GM12891 (cell line): ENCODE results near the gene SLC9C2.
"Not testable (repeated sequence)": the region's sequence is repeated elsewhere in the genome, so short reads cannot be mapped to it uniquely, and the experiment has no call there.

Source experiments
- DNase-seq: peaks from one replicate; pipeline ENCODE4 v3.0.0; 2011; ENCODE audit warnings: low spot score; ENCODE audit not compliant: insufficient read length
- FAIRE-seq: peaks from 2 replicates; lab custom pipeline; 2011; peaks lifted over from hg19 to GRCh38; lab: Jason Lieb, UNC
- PAX5 ChIP-seq: IDR thresholded peaks from 2 replicates; pipeline ENCODE4 v1.6.1; 2011; ENCODE audit warnings: low read length, moderate library complexity, mild to moderate bottlenecking; ENCODE audit not compliant: insufficient read depth, severe bottlenecking
- POLR2A ChIP-seq: IDR thresholded peaks from 2 replicates; pipeline ENCODE4 v1.6.1; 2011; ENCODE audit warnings: low read depth, low read length, control low read depth
- POLR2AphosphoS5 ChIP-seq: IDR thresholded peaks from 2 replicates; pipeline ENCODE4 v1.6.1; 2011; ENCODE audit warnings: low read depth, low read length, control low read depth
- POU2F2 ChIP-seq: IDR thresholded peaks from 2 replicates; pipeline ENCODE4 v1.6.1; 2011; ENCODE audit warnings: low read depth, mild to moderate bottlenecking, control low read depth, low read length, moderate library complexity
- SPI1 ChIP-seq: IDR thresholded peaks from 2 replicates; pipeline ENCODE4 v1.6.1; 2011; ENCODE audit warnings: low read depth, low read length, control low read depth
- TAF1 ChIP-seq: IDR thresholded peaks from 2 replicates; pipeline ENCODE4 v1.6.1; 2011; ENCODE audit warnings: low read depth, low read length, control low read depth

SLC9C2 gene

DNA sequence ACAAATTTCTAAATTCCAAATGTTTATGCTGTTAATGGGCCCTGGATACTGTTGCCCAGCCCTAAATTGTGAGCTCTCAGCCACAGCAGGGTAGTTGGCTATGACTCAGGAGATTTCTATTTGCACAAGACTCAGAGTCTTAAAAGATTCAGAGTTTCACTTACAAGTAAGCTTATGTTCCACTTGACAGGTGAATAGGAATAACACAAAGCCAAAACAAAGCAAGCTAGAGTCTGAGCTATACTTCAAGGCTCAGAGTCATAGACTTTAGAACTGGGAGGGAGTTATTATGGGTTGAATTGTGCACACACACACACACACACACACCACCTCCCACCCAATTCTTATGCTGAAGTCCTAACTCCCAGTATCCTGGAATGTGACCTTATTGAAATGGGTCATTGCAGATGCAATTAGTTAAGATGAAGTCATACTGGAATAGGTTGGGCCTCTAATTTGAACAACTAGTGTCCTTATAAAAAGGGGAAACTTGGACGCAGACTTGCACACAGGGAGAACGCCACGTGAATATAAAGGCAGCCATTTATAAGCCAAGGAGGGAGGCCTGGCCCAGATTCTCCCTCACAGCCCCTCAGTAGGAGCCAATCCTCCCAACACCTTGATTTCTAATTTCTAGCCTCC lies 95.5 kb downstream of the SLC9C2 start:
- TF ChIP-seq POLR2AphosphoS5: no peak
- no peak for TF ChIP-seq PAX5
- TF ChIP-seq POLR2A: no peak
- TF ChIP-seq POU2F2: no peak
- TF ChIP-seq TAF1: no peak
- TF ChIP-seq SPI1: no peak
- FAIRE-seq (no peak), DNase-seq (no peak)

DNA sequence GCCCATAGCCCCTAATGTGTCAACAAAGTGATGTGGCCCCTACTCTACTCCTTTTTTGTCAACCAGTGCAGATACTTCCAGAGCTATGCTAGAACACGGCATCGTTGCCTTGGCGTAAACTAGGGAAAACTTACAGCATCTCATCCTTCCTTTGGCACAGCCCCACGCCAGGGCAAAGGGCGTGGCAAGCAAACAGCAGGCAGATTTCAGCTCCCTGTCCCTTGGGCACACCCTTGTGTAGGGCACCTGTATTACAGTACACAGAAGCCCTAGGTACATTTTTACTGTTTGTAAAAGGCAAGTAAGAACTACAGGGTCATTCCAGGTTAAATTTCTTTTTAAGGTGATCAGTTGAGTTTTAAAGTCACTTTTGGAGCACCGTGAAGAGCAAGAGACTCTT lies 96.4 kb downstream of the SLC9C2 start:
- DNase-seq (no peak), FAIRE-seq (no peak)
- TF ChIP-seq TAF1: no peak
- TF ChIP-seq POLR2AphosphoS5: no peak
- TF ChIP-seq SPI1: no peak
- TF ChIP-seq POU2F2: no peak

DNA sequence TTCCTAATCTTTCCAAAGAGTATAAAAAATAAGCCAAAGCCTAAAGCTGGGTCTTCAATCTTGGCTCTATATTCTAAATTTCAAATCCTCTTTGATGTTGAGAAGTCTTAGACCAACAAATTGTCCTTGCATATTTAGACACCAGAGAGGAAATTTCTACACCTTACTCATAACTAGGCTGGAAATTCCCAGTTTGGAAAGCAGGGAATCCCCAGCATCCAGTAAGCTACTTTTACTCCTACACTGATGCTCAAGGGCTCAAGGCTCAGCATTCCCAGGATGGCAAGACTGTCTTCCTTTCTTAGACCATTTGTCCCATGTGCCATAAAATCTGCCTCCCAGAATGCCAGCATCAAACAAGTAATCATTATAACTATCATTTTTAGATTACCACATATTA lies 97.5 kb downstream of the SLC9C2 start:
- TF ChIP-seq TAF1 (no peak), POU2F2 (no peak), POLR2A (no peak), PAX5 (no peak), SPI1 (no peak), POLR2AphosphoS5 (no peak)
- no peak for FAIRE-seq

DNA sequence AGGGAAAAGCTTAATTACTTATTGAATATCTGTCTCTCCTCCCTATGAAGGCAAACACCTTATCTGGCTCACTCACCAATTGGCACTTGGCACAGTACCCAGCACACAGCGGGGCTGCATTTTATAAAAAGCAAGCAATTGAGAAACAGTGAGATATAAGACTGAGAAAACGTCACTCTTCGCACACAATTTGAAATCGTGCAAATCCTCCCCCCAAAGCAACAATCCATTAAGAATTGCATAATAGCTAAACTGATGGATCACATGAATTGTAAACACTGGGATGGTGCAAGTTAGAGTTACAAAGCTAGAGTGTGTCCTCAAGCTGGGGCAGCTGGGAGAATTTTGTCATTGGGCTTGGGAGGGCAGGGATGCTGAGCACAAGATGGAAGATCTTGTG lies 98.6 kb downstream of the SLC9C2 start:
- DNase-seq: no peak
- no peak for FAIRE-seq
- no peak for TF ChIP-seq SPI1
- TF ChIP-seq POLR2A: no peak
- no peak for TF ChIP-seq PAX5
- TF ChIP-seq TAF1: no peak
- no peak for TF ChIP-seq POU2F2
- no peak for TF ChIP-seq POLR2AphosphoS5

More for the DNA sequence above, 97.5 kb downstream of the SLC9C2 start:
- no peak for DNase-seq

DNA sequence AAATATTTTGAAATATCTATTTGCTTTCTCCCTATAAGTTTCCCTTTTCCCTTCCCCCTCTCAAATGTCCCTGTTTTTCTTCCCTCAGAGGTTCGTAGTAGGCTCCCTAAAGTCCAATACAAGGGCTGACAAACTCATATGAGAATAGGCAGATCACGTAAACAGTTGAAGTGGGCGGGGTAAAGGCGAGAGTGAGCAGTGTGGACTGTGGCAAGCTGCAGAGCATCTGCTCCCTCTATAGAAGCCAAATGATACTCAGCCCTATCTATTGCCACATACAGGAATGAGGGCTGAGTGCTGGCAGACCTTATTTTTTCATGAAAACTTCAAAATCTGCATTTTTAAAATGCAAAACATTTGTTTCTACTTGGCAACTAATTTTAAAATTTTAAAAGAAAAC lies 99.5 kb downstream of the SLC9C2 start:
- DNase-seq: no peak
- TF ChIP-seq PAX5: no peak
- no peak for TF ChIP-seq TAF1
- TF ChIP-seq POLR2AphosphoS5: no peak
- TF ChIP-seq POU2F2: no peak
- TF ChIP-seq SPI1: no peak
- no peak for TF ChIP-seq POLR2A
- no peak for FAIRE-seq

DNA sequence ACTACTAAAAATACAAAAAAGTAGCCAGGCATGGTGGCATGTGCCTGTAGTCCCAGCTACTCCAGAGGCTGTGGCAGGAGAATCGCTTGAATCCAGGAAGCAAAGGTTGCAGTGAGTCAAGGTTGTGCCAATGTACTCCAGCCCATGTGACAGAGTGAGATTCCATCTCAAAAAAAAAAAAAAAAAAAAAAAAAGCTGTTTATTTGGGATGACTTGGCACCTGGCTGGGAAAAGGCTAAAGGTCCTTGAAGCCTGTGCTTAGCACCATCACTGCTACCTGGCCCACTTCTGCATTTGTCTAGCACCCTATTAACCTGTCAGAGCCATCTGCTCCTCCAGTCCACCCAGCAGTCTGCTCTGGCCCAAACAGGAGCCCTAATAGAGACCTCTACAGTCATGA lies 100.8 kb downstream of the SLC9C2 start:
- DNase-seq: no peak
- no peak for FAIRE-seq
- TF ChIP-seq TAF1: no peak
- no peak for TF ChIP-seq POLR2A
- TF ChIP-seq POLR2AphosphoS5: no peak
- no peak for TF ChIP-seq POU2F2
- TF ChIP-seq PAX5: no peak
- no peak for TF ChIP-seq SPI1

DNA sequence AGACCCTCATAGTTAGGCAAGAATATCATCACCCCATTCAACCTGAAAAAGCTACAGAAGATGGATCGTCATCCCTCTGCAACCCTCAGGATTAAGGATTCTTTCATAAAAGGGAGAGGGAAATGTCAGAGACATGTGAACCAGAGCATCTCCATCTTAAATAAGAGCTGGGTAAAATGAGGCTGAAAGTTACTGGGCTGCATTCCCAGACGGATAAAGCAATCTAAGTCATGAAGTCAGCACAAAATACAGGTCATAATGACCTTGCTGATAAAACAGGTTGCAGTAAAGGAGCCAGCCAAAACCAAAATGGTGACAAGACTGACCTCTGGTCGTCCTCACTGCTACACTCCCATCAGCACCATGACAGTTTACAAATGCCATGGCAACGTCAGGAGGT lies 103.1 kb downstream of the SLC9C2 start:
- TF ChIP-seq TAF1: no peak
- DNase-seq (no peak), FAIRE-seq (no peak)

DNA sequence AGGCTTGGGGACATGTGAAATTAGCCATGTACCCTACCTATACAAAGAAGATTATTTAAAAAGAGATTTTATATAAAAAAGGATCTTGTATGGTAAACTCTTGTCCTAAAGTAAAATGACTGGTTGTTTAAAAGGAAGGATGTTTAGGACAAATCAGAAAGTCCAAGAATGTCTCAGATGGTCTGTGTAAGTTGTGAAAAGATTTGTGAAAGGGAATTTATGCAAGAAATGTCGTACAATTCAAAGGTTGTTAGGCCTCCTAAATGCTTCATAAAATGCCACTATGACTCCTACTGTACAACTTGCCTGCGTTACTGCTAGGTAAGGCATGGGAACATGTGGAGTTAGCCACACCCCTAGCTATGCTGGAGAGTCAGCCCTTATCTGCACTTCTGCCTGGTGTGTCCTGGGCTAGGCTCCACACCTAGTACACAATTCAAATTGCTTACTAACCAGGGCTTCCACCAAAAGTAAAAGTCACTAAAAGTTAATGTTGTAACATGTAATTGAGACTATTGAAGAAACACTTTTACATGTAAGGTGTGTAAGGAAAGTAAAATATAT lies 106.0 kb downstream of the SLC9C2 start:
- FAIRE-seq (no peak), DNase-seq (no peak)
- TF ChIP-seq POU2F2: no peak
- TF ChIP-seq POLR2A: no peak
- no peak for TF ChIP-seq PAX5
- no peak for TF ChIP-seq SPI1
- no peak for TF ChIP-seq TAF1
- TF ChIP-seq POLR2AphosphoS5: no peak

DNA sequence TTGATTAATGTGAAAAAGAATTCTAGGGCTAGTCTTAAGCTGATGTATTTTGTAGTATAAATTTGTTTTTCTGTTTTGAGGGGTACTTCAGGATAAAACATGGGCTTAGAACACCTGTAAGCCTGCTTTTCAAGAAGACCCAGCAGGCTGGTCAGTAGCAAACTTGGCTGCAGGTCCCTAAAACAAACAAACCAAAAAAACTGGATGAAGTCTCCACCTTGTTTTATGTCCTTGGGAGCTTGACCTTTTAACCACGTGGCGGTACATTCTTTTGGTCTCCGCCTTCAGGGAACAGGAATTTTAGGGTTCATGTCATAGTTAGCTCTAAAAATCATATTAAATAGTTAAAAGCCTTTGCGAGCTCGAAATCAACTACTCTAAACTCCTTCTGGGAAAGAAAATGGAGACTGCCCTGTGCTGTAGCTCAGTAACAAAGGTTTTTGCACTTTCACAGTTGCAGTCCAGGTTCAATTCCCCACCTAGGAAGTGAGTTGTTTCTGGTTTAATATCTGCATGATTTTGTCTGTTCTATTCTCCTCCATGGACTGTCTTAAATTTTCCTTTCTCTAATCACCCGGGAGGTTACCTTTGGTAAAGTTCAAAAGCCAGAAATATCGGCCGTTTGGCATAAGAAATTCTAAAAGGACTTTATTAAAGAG lies 107.1 kb downstream of the SLC9C2 start:
- TF ChIP-seq PAX5 (no peak), POLR2AphosphoS5 (no peak), TAF1 (no peak), SPI1 (no peak), POLR2A (no peak)

DNA sequence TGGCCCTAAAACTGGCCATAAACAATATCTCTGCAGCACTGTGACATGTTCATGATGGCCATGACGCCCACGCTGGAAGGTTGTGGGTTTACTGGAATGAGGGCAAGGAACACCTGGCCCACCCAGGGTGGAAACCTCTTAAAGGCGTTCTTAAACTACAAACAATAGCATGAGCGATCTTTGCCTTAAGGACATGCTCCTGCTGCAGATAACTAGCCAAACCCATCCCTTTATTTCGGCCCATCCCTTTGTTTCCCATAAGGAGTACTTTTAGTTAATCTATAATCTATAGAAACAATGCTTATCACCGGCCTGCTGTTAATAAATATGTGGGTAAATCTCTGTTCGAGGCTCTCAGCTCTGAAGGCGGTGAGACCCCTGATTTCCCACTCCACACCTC lies 109.7 kb downstream of the SLC9C2 start:
- FAIRE-seq: not testable (repeated sequence)

More for the DNA sequence above, 107.1 kb downstream of the SLC9C2 start:
- FAIRE-seq (no peak), DNase-seq (no peak)

DNA sequence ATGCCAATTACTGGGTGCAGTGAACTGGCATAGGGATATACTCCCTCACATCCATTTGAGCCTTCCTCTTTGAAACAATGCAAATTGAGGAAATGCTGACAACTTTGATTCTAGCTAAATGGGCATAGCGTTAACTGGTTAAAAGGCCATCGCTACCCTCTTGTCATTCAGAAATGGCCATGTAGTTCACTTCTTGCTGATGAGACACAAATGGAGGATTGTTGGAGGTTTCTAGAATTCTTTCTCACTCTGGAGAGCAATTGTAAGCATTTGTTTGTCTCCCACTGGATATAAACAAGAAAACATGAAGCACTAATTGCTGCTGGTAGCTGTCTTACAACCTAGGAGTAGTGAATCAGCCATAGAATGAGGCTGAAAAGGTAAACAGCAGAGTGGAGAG lies 111.4 kb downstream of the SLC9C2 start:
- FAIRE-seq (no peak), DNase-seq (no peak)
- no peak for TF ChIP-seq POLR2A
- no peak for TF ChIP-seq TAF1
- no peak for TF ChIP-seq POU2F2
- no peak for TF ChIP-seq SPI1
- TF ChIP-seq PAX5: no peak
- no peak for TF ChIP-seq POLR2AphosphoS5

More for the DNA sequence above, 109.7 kb downstream of the SLC9C2 start:
- DNase-seq: not testable (repeated sequence)
